Measurements from ENCODE around the gene ABO. TPM values are rescaled to one million over a fixed set of nuclear protein-coding genes. Genes with fewer than 3 reads are reported as not detected.

The ABO gene
- total and polyA plus RNA-seq, 2 of the 8 experiments (the other 6 are each of a cell fraction or from before 2014, with no cell fraction given): 0.03 TPM; not detected in 1

- Histone ChIP-seq H4K91ac (replicated peaks; ENCODE audit: insufficient read length, low read length) (no peak overlapping the region), H3K79me1 (ENCODE audit: low read depth, low read length) (no peaks in the 10 kb centered on the region), H2BK5ac (ENCODE audit: low read depth, low read length) (no peak overlapping the region), H2BK12ac (ENCODE audit: low read depth, low read length) (no peak overlapping the region), H3K4me2 (ENCODE audit: insufficient read depth in 1 of 2, low read depth in 2 of 2, low read length in 2 of 2) (no peak overlapping the region), H3K4me1 (replicated peaks in 1 of 4; ENCODE audit: control insufficient read depth in 3 of 4, insufficient read depth in 4 of 4, low read length in 3 of 4) (no peaks in the 10 kb centered on the region), H3K56ac (replicated peaks; ENCODE audit: insufficient read length, low read depth, low read length) (no peak overlapping the region), H2AFZ (ENCODE audit: low read length) (no peak overlapping the region), H3K27ac (ENCODE audit: low read depth, low read length) (no peak overlapping the region), H3K23me2 (ENCODE audit: low read depth, low read length) (peaks cover 8% of the 10 kb centered on the region; the same call in 1 of the 2 replicates), H2AK5ac (ENCODE audit: low read depth, low read length) (no peak overlapping the region), H2BK15ac (ENCODE audit: low read length) (no peak overlapping the region), H3K4ac (replicated peaks; ENCODE audit: insufficient read length, low read depth, low read length) (no peak overlapping the region), H2BK20ac (ENCODE audit: low read length) (no peak overlapping the region), H3K27me3 (replicated peaks in 1 of 4; ENCODE audit: control insufficient read depth in 3 of 4, extremely low read depth in 1 of 4, insufficient read depth in 3 of 4, low read length in 3 of 4) (no peaks in the 10 kb centered on the region), H3K9ac (replicated peaks in 1 of 4; ENCODE audit: extremely low read depth in 1 of 4, low read depth in 3 of 4, low read length in 3 of 4) (no peak overlapping the region), H4K5ac (ENCODE audit: insufficient read length, low read depth, low read length) (no peak overlapping the region), H4K20me1 (replicated peaks in 1 of 2; ENCODE audit: control insufficient read depth in 1 of 2, insufficient read depth in 2 of 2, low read length in 2 of 2) (no peaks in the 10 kb centered on the region), H3K79me2 (ENCODE audit: control insufficient read depth in 1 of 2, insufficient read depth in 2 of 2, low read length in 2 of 2) (no peaks in the 10 kb centered on the region), H3K4me3 (ENCODE audit: extremely low read depth in 1 of 4, insufficient read depth in 2 of 4, low read depth in 3 of 4, low read length in 4 of 4) (no peak overlapping the region), H2BK120ac (replicated peaks; ENCODE audit: low read depth, low read length) (no peak overlapping the region), H4K8ac (ENCODE audit: extremely low read depth, insufficient read depth, low read length) (no peak overlapping the region), H3K14ac (ENCODE audit: insufficient read length) (no peak overlapping the region), H3K18ac (ENCODE audit: extremely low read depth, low read length) (no peak overlapping the region), H3K23ac (ENCODE audit: insufficient read length) (no peak overlapping the region), H3K9me3 (ENCODE audit: insufficient read depth in 2 of 2, low read depth in 1 of 2, low read length in 1 of 2) (no peaks in the 10 kb centered on the region), H3K36me3 (ENCODE audit: control insufficient read depth in 2 of 4, insufficient read depth in 4 of 4, low read length in 3 of 4) (no peaks in the 10 kb centered on the region)
- FAIRE-seq: no peak
- 94% methylated on average over 8 of the region's 11 CpGs; no CpG with 5 or more reads in 1 of the 2 experiments for WGBS, 2 experiments (ENCODE audit: extremely low coverage in 1 of 2, insufficient coverage in 1 of 2, insufficient read length in 1 of 2, insufficient replicate concordance in 2 of 2, low coverage in 1 of 2, low lambda C conversion rate in 2 of 2, missing lambda C conversion rate in 1 of 2)
- ChIA-PET POLR2A (ENCODE audit: partially characterized antibody) (no interaction called here), CTCF (ENCODE audit: partially characterized antibody) (interaction anchor here (2.7 kb wide), 1 partner anchor 65 kb away, joined by 14 read pairs; no protein-coding TSS in a partner anchor)
- DNase-seq (ENCODE audit: low read depth in 1 of 2, low spot score in 2 of 2): no peak
- no peak for TF ChIP-seq SIX5 (IDR thresholded peaks at IDR 0.05; ENCODE audit: low read depth, low read length)
- TF ChIP-seq ATF3 (IDR thresholded peaks at IDR 0.05; ENCODE audit: insufficient read depth, low read depth, low read length): no peak
- no peak for TF ChIP-seq TBP (IDR thresholded peaks at IDR 0.05; ENCODE audit: low read depth, low read length)
These were observed 23.2 kb downstream of the ABO start for GRCh38 chr9:133251773-133252172.
